Liver (tissue), 9 donors: ENCODE measurements around the gene SHQ1. TPM values are rescaled to one million over a fixed set of nuclear protein-coding genes. Genes with fewer than 3 reads are reported as not detected.

Experiments used
- DNase-seq: peaks from one replicate; pipeline ENCODE4 v3.0.0-alpha.2; 2017; ENCODE audit warnings: low spot score
- H3K27ac ChIP-seq, 2 donors: one replicate each; pipeline ENCODE4 v1.7.0; 2013; ENCODE audit warnings: inconsistent platforms in 2 of 2, low read length in 2 of 2, control low read depth in 1 of 2, low read depth in 1 of 2, mild to moderate bottlenecking in 1 of 2
- H3K27me3 ChIP-seq, 4 donors: one replicate each; pipeline versions ENCODE4 v1.6.1 to v1.7.0; 2013; ENCODE audit warnings: low read length in 3 of 4, inconsistent platforms in 1 of 4, mild to moderate bottlenecking in 1 of 4, moderate library complexity in 1 of 4; ENCODE audit not compliant: control insufficient read depth in 4 of 4, insufficient read depth in 4 of 4
- H3K36me3 ChIP-seq, 4 donors: one replicate each; pipeline versions ENCODE4 v1.6.1 to v1.7.0; 2013; ENCODE audit warnings: low read length in 3 of 4, mild to moderate bottlenecking in 3 of 4, low read depth in 1 of 4, moderate library complexity in 1 of 4; ENCODE audit not compliant: control insufficient read depth in 4 of 4, insufficient read depth in 3 of 4
- H3K4me1 ChIP-seq, 4 donors: one replicate each; pipeline versions ENCODE4 v1.6.1 to v1.7.0; 2013; ENCODE audit warnings: low read length in 3 of 4, mild to moderate bottlenecking in 3 of 4, moderate library complexity in 1 of 4; ENCODE audit not compliant: control insufficient read depth in 4 of 4, insufficient read depth in 4 of 4
- H3K4me3 ChIP-seq, 3 donors: one replicate each; pipeline versions ENCODE4 v1.6.1 to v1.7.0; 2013; ENCODE audit warnings: low read length in 3 of 3, control low read depth in 1 of 3, low read depth in 1 of 3, mild to moderate bottlenecking in 1 of 3
- H3K9ac ChIP-seq, 2 donors: one replicate each; pipeline ENCODE4 v1.7.0; 2013; ENCODE audit warnings: low read length in 2 of 2, mild to moderate bottlenecking in 2 of 2, moderate library complexity in 2 of 2, control low read depth in 1 of 2, low read depth in 1 of 2
- H3K9me3 ChIP-seq, 4 donors: one replicate each; pipeline versions ENCODE4 v1.6.1 to v1.7.0; 2013; ENCODE audit warnings: low read length in 3 of 4; ENCODE audit not compliant: control insufficient read depth in 4 of 4
- EGR1 ChIP-seq, 2 donors: IDR thresholded peaks; 2 replicates each; pipeline ENCODE4 v1.6.1; 2016 to 2018; ENCODE audit warnings: antibody characterized with exemption in 2 of 2, low read depth in 2 of 2
- FOXA1 ChIP-seq: IDR thresholded peaks from 2 replicates; pipeline ENCODE4 v1.6.1; 2016; ENCODE audit warnings: antibody characterized with exemption
- FOXA2 ChIP-seq: IDR thresholded peaks from 2 replicates; pipeline ENCODE4 v1.6.1; 2016; ENCODE audit warnings: antibody characterized with exemption
- GABPA ChIP-seq, 2 donors: IDR thresholded peaks in 1 of 2; conservative IDR thresholded peaks in 1 of 2; 2 replicates each; pipeline ENCODE4 v1.6.1; 2016; ENCODE audit warnings: antibody characterized with exemption in 2 of 2, mild to moderate bottlenecking in 1 of 2, moderate library complexity in 1 of 2
- HNF4A ChIP-seq, 2 donors: conservative IDR thresholded peaks; 2 replicates each; pipeline ENCODE4 v1.6.1; 2016; ENCODE audit warnings: antibody characterized with exemption in 2 of 2, mild to moderate bottlenecking in 2 of 2
- HNF4G ChIP-seq: IDR thresholded peaks from 2 replicates; pipeline ENCODE4 v1.6.1; 2016; ENCODE audit warnings: antibody characterized with exemption
- JUND ChIP-seq, 2 donors: IDR thresholded peaks; 2 replicates each; pipeline ENCODE4 v1.6.1; 2016; ENCODE audit warnings: antibody characterized with exemption in 2 of 2
- NR2F2 ChIP-seq: IDR thresholded peaks from 2 replicates; pipeline ENCODE4 v1.6.1; 2016; ENCODE audit warnings: antibody characterized with exemption
- RAD21 ChIP-seq, 2 donors: IDR thresholded peaks; 2 replicates each; pipeline ENCODE4 v1.6.1; 2016; ENCODE audit warnings: antibody characterized with exemption in 2 of 2, mild to moderate bottlenecking in 2 of 2
- RXRA ChIP-seq, 2 donors: IDR thresholded peaks; 2 replicates each; pipeline ENCODE4 v1.6.1; 2017 to 2018; ENCODE audit warnings: antibody characterized with exemption in 2 of 2, mild to moderate bottlenecking in 1 of 2
- SP1 ChIP-seq: IDR thresholded peaks from 2 replicates; pipeline ENCODE4 v1.6.1; 2018; ENCODE audit warnings: antibody characterized with exemption, mild to moderate bottlenecking
- TAF1 ChIP-seq: conservative IDR thresholded peaks from 2 replicates; pipeline ENCODE4 v1.6.1; 2016; ENCODE audit warnings: antibody characterized with exemption, mild to moderate bottlenecking
- YY1 ChIP-seq: IDR thresholded peaks from 2 replicates; pipeline ENCODE4 v1.6.1; 2016; ENCODE audit warnings: antibody characterized with exemption, mild to moderate bottlenecking
- WGBS: extraction: QIAGEN DNeasy Blood & Tissue Kit; methylation state at CpG from one replicate; pipeline ENCODE4 v1.1.7; 2013; 5-methylcytosine and 5-hydroxymethylcytosine counted together
- polyA plus RNA-seq, 2 donors: library from polyadenylated mRNA; stranded (reverse) in 1 of 2; unstranded in 1 of 2; fragments of 200-250 nt in 1 of 2; fragments of >200 nt in 1 of 2; fragmentation: Nextera tagmentation in 1 of 2; extraction: Ambion mirVana in 1 of 2; gene quantifications; one replicate each; pipeline versions ENCODE4 v1.2.1 to v1.2.3, GENCODE V29; 2013 to 2015
- total RNA-seq, 2 donors: library from RNA; depleted of rRNA; stranded (reverse); fragments of >200 nt; gene quantifications; one replicate each; pipeline ENCODE4 v1.2.3, GENCODE V29; 2014
- TF ChIP-seq, protein P1 (sequence below): IDR thresholded peaks from 2 replicates; pipeline ENCODE4 v1.6.1; 2016; ENCODE audit warnings: antibody characterized with exemption
- TF ChIP-seq, protein P2 (sequence below): IDR thresholded peaks from 2 replicates; pipeline ENCODE4 v1.6.1; 2016; ENCODE audit warnings: antibody characterized with exemption
- TF ChIP-seq, protein P3 (sequence below): fragments of 150-350 bp; IDR thresholded peaks from 2 replicates; pipeline ENCODE4 v1.5.1; 2017; ENCODE audit warnings: improper control_type of control experiment, low read depth, low read length; ENCODE audit not compliant: missing input control
- TF ChIP-seq, protein P4 (sequence below): IDR thresholded peaks from 2 replicates; pipeline ENCODE4 v1.6.1; 2016; ENCODE audit warnings: antibody characterized with exemption
- TF ChIP-seq, protein P5 (sequence below): IDR thresholded peaks from 2 replicates; pipeline ENCODE4 v1.6.1; 2016; ENCODE audit warnings: antibody characterized with exemption, mild to moderate bottlenecking
- donor health status: healthy.
- donor health status: healthy.
- donor health status: healthy.
- donor health status: healthy.
- donor health status: healthy.

The SHQ1 gene
- total and polyA plus RNA-seq, 4 donors, result 4.3 to 9.6 (median 6.1) TPM

DNA sequence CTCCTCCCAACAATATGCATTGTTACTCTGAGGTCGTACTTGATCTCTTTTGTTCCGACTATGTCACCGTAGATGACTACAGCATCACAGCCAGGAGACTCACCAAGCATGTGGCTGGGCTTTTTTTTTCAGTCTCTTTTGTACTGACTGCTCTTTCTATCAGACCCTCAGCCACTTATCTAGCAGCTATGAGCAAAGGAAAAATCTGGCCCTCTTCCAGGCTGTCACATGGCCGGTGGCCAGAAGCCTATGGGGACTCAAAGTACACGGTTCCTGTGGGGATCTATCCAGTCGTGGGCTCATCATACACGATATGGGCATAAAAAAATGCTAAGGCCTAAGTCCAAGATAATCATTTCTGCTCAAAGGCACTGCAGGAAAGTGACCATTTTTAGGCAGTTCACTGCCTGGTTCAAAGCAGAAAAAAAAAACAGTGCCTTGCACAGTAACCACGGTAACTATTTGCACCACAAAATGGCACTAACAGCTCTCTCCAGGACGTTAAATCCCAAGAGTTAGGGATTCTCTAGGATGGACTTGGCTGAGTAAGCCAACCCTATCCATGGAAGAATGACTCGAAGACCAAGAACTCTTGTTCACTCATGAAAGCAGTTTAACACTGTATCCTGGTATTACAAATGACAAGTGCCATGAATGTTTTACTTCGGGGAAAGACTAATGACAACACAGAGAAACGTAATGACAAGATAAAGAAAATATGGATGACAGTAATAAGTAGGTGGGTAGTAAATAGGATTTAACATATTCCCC lies 50.3 kb downstream of the SHQ1 start:
- H3K9ac ChIP-seq, result no peak overlapping the region
- H3K9me3 ChIP-seq, result no peaks in the 10 kb centered on the region
- H3K27me3 ChIP-seq, result no peaks in the 10 kb centered on the region
- H3K27ac ChIP-seq, result no peak overlapping the region
- TF ChIP-seq TAF1 (no peak), RAD21 (IDR thresholded peaks at IDR 0.05) (no peak), NR2F2 (no peak), FOXA2 (no peak), FOXA1 (no peak), JUND (IDR thresholded peaks at IDR 0.05) (no peak), HNF4G (no peak), GABPA (IDR thresholded peaks at IDR 0.05 in 1 of 2, conservative IDR thresholded peaks at IDR 0.05 in 1 of 2) (no peak), YY1 (no peak), EGR1 (IDR thresholded peaks at IDR 0.05; ENCODE audit: low read depth in 2 of 2) (no peak), HNF4A (conservative IDR thresholded peaks at IDR 0.05) (no peak), RXRA (IDR thresholded peaks at IDR 0.05) (no peak), SP1 (no peak)
- TF ChIP-seq, protein P1, sequence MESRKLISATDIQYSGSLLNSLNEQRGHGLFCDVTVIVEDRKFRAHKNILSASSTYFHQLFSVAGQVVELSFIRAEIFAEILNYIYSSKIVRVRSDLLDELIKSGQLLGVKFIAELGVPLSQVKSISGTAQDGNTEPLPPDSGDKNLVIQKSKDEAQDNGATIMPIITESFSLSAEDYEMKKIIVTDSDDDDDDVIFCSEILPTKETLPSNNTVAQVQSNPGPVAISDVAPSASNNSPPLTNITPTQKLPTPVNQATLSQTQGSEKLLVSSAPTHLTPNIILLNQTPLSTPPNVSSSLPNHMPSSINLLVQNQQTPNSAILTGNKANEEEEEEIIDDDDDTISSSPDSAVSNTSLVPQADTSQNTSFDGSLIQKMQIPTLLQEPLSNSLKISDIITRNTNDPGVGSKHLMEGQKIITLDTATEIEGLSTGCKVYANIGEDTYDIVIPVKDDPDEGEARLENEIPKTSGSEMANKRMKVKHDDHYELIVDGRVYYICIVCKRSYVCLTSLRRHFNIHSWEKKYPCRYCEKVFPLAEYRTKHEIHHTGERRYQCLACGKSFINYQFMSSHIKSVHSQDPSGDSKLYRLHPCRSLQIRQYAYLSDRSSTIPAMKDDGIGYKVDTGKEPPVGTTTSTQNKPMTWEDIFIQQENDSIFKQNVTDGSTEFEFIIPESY, result no peak
- TF ChIP-seq, protein P2, sequence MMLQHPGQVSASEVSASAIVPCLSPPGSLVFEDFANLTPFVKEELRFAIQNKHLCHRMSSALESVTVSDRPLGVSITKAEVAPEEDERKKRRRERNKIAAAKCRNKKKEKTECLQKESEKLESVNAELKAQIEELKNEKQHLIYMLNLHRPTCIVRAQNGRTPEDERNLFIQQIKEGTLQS, result no peak
- TF ChIP-seq, protein P3, sequence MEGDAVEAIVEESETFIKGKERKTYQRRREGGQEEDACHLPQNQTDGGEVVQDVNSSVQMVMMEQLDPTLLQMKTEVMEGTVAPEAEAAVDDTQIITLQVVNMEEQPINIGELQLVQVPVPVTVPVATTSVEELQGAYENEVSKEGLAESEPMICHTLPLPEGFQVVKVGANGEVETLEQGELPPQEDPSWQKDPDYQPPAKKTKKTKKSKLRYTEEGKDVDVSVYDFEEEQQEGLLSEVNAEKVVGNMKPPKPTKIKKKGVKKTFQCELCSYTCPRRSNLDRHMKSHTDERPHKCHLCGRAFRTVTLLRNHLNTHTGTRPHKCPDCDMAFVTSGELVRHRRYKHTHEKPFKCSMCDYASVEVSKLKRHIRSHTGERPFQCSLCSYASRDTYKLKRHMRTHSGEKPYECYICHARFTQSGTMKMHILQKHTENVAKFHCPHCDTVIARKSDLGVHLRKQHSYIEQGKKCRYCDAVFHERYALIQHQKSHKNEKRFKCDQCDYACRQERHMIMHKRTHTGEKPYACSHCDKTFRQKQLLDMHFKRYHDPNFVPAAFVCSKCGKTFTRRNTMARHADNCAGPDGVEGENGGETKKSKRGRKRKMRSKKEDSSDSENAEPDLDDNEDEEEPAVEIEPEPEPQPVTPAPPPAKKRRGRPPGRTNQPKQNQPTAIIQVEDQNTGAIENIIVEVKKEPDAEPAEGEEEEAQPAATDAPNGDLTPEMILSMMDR, result no peak
- TF ChIP-seq, protein P4, sequence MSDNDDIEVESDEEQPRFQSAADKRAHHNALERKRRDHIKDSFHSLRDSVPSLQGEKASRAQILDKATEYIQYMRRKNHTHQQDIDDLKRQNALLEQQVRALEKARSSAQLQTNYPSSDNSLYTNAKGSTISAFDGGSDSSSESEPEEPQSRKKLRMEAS, result no peak
- TF ChIP-seq, protein P5, sequence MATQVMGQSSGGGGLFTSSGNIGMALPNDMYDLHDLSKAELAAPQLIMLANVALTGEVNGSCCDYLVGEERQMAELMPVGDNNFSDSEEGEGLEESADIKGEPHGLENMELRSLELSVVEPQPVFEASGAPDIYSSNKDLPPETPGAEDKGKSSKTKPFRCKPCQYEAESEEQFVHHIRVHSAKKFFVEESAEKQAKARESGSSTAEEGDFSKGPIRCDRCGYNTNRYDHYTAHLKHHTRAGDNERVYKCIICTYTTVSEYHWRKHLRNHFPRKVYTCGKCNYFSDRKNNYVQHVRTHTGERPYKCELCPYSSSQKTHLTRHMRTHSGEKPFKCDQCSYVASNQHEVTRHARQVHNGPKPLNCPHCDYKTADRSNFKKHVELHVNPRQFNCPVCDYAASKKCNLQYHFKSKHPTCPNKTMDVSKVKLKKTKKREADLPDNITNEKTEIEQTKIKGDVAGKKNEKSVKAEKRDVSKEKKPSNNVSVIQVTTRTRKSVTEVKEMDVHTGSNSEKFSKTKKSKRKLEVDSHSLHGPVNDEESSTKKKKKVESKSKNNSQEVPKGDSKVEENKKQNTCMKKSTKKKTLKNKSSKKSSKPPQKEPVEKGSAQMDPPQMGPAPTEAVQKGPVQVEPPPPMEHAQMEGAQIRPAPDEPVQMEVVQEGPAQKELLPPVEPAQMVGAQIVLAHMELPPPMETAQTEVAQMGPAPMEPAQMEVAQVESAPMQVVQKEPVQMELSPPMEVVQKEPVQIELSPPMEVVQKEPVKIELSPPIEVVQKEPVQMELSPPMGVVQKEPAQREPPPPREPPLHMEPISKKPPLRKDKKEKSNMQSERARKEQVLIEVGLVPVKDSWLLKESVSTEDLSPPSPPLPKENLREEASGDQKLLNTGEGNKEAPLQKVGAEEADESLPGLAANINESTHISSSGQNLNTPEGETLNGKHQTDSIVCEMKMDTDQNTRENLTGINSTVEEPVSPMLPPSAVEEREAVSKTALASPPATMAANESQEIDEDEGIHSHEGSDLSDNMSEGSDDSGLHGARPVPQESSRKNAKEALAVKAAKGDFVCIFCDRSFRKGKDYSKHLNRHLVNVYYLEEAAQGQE, result no peak
- 62% methylated on average over 12 of the region's 12 CpGs for WGBS
- H3K36me3 ChIP-seq, result no peaks in the 10 kb centered on the region
- H3K4me3 ChIP-seq, result no peak overlapping the region
- H3K4me1 ChIP-seq, result no peaks in the 10 kb centered on the region
- DNase-seq, result peak; percentile 62
